Natural killer cell treated with Interleukin-12 subunit alpha and Interleukin-12 subunit beta and Interleukin-15 and Interleukin-18, amount 100 ng/mL, for 72 hours (primary cell): ENCODE results near the gene COG2. TPM values are rescaled to one million over a fixed set of nuclear protein-coding genes. Genes with fewer than 3 reads are reported as not detected.
A peak's percentile ranks its signal among the peaks of the same experiment; 100 is the strongest.
"Not testable (repeated sequence)": the region's sequence is repeated elsewhere in the genome, so short reads cannot be mapped to it uniquely, and the experiment has no call there.

Source experiments
- ATAC-seq, 2 donors: fragments of 150-1000 bp; cut with Tn5 transposase in 1 of 2; sonication (Bioruptor Pico), chemical (Tn5 transposase) in 1 of 2; 2 replicates each; pipeline ENCODE4 v1.10.0; 2021
- DNase-seq: peaks from one replicate; pipeline ENCODE4 v3.0.0; 2022; ENCODE audit warnings: low spot score
- H3K27ac Mint-ChIP-seq, 2 donors: 1 replicate in 1 of 2; 2 replicates in 1 of 2; pipeline ENCODE4 v1.8.0; 2022; ENCODE audit warnings: mixed read lengths in 2 of 2, mild to moderate bottlenecking in 1 of 2, moderate library complexity in 1 of 2
- H3K27me3 Mint-ChIP-seq, 2 donors: 1 replicate in 1 of 2; 2 replicates in 1 of 2; pipeline ENCODE4 v1.8.0; 2022; ENCODE audit warnings: mixed read lengths in 2 of 2
- H3K36me3 Mint-ChIP-seq: one replicate; pipeline ENCODE4 v1.8.0; 2022; ENCODE audit warnings: mixed read lengths
- H3K4me1 Mint-ChIP-seq, 2 donors: 1 replicate in 1 of 2; 2 replicates in 1 of 2; pipeline ENCODE4 v1.8.0; 2022; ENCODE audit warnings: low read depth in 2 of 2, mixed read lengths in 2 of 2, mild to moderate bottlenecking in 1 of 2
- H3K4me3 Mint-ChIP-seq: one replicate; pipeline ENCODE4 v1.8.0; 2022; ENCODE audit warnings: mixed read lengths
- H3K9me3 Mint-ChIP-seq: 2 replicates; pipeline ENCODE4 v1.8.0; 2022; ENCODE audit warnings: mixed read lengths
- total RNA-seq, 2 donors: library from RNA; stranded (reverse); gene quantifications; one replicate each; pipeline ENCODE4 v1.2.3, GENCODE V29; 2022

The COG2 gene
- total RNA-seq, 2 donors from 2014 or later = 21.8 to 36.1 TPM

- Mint-ChIP-seq H3K9me3 (no peaks in the 10 kb centered on the region), H3K36me3 (no peaks in the 10 kb centered on the region), H3K4me1 (peaks cover 0 to 6% of the 10 kb centered on the region in 2 donors), H3K27me3 (peaks cover 0 to 6% of the 10 kb centered on the region in 2 donors), H3K27ac (no peak overlapping the region), H3K4me3 (no peak overlapping the region)
- DNase-seq (no peak), ATAC-seq (no peak)
Observed at GRCh38 chr1:230713138-230713537, 70.9 kb downstream of the COG2 start.

DNA sequence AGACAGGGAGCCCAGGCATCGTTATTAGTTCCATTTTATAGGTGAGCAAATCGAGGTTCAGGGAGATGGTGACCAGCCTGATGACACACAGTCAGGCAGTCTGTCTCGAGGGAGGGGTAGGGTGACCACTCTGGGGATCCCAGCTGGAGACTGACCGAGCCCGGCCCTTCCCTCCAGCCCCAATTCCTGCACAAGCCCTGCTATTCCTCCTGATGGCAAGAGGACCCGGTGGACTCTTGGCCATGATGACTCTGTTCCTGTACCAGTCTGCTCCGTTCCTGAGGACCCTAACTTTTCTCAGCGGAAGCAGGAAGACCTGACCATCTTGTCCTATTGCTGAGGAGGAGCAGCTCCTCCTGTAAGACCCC lies 71.2 kb downstream of the COG2 start:
- no peak for ATAC-seq

DNA sequence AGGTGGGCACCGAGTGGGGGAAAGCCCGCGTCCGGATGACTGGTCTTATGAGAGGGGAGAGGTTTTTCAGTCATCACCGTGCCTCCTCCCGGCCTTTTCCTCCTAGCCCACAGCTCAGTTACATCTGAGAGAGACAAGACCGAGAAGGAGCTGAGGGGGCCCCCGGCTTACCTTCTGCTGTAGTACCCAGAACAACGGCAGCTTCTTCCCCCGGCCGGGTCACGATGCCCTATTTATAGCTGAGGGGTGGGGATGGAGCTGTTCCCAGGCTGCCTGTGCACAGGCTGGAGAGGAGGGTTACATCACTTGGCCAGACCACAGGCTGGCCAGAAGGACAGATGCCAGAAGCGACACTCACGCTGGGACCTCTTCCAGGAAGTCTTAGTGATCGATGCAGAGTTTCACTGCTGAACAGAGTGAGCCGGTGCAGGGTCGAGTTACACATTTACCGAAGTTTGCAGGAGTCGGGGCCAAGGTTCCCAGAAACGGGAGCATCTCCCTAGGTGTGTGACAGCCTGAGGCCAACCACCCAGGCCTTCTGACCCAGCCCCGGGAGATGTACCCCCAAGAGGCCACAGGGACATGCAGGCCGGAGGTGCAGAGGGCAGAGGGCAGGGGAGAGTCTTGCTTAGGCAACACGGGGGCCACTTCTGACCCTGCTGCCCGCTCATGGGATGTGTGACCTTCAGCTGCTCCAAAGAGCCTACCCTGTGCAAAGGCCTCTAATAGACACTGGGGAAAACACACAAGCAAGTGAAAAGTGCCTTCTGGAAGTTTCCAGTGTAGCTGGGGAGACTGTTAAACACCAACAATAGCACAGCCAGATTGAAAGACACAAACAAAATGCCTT lies 71.9 kb downstream of the COG2 start, which contains the start of gene AGT:
TSS of gene AGT (minus strand) at position 208 of the 850 bp plus-strand sequence. CDS start 3,299 bp downstream, outside the sequence.
- DNase-seq (peak; percentile 22), ATAC-seq (no peak)
- Mint-ChIP-seq H3K4me1 (no peaks in the 10 kb centered on the region), H3K36me3 (no peaks in the 10 kb centered on the region), H3K27ac (no peak within 1 kb of the TSS), H3K4me3 (no peak within 1 kb of the TSS), H3K27me3 (peaks cover 0 to 10% of the 10 kb centered on the region in 2 donors), H3K9me3 (no peaks in the 10 kb centered on the region)

More for the DNA sequence above, 71.2 kb downstream of the COG2 start:
- Mint-ChIP-seq H3K9me3 (no peaks in the 10 kb centered on the region), H3K27me3 (peaks cover 0 to 10% of the 10 kb centered on the region in 2 donors), H3K4me3 (no peak overlapping the region), H3K27ac (no peak overlapping the region), H3K36me3 (no peaks in the 10 kb centered on the region), H3K4me1 (peaks cover 0 to 2% of the 10 kb centered on the region in 2 donors)
- DNase-seq = no peak

DNA sequence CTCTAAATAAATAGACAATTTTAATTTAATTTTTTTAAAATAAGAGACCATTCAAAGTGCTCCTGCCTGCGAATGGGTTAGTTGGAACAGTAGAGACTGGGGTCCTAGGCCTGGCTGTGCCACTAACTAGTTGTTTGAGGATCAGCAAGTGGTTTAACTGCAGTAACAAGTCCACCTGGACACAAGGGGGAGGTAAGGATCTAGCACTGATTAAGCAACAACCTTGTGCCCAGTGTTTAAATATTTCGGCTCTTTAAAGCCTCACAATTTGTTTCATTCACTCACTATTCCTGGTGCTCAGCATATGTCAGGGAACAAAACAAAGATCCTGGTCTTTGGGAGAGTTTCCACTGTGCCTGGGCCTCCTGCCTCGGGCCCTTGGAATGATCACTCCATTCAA lies 73.2 kb downstream of the COG2 start:
- ATAC-seq (no peak), DNase-seq (peak; percentile 29)
- Mint-ChIP-seq H3K36me3 (no peaks in the 10 kb centered on the region), H3K4me1 (no peaks in the 10 kb centered on the region), H3K9me3 (no peaks in the 10 kb centered on the region), H3K27ac (no peak overlapping the region), H3K4me3 (no peak overlapping the region), H3K27me3 (peaks cover 0 to 11% of the 10 kb centered on the region in 2 donors)

- H3K36me3 Mint-ChIP-seq, H3K4me3 Mint-ChIP-seq, ATAC-seq, DNase-seq, H3K27ac Mint-ChIP-seq, H3K9me3 Mint-ChIP-seq, H3K4me1 Mint-ChIP-seq: not testable (repeated sequence)
- peaks cover 0 to 14% of the 10 kb centered on the region in 2 donors for H3K27me3 Mint-ChIP-seq
Observed at GRCh38 chr1:230716453-230716852, 74.2 kb downstream of the COG2 start.

- no peaks in the 10 kb centered on the region for H3K9me3 Mint-ChIP-seq
- H3K36me3 Mint-ChIP-seq = no peaks in the 10 kb centered on the region
- H3K4me1 Mint-ChIP-seq = no peaks in the 10 kb centered on the region
- ATAC-seq (no peak), DNase-seq (peak; percentile 12)
- no peak overlapping the region for H3K4me3 Mint-ChIP-seq
- peaks cover 0 to 14% of the 10 kb centered on the region in 2 donors for H3K27me3 Mint-ChIP-seq
- no peak overlapping the region for H3K27ac Mint-ChIP-seq
Observed at GRCh38 chr1:230717251-230717650, 75.0 kb downstream of the COG2 start.

DNA sequence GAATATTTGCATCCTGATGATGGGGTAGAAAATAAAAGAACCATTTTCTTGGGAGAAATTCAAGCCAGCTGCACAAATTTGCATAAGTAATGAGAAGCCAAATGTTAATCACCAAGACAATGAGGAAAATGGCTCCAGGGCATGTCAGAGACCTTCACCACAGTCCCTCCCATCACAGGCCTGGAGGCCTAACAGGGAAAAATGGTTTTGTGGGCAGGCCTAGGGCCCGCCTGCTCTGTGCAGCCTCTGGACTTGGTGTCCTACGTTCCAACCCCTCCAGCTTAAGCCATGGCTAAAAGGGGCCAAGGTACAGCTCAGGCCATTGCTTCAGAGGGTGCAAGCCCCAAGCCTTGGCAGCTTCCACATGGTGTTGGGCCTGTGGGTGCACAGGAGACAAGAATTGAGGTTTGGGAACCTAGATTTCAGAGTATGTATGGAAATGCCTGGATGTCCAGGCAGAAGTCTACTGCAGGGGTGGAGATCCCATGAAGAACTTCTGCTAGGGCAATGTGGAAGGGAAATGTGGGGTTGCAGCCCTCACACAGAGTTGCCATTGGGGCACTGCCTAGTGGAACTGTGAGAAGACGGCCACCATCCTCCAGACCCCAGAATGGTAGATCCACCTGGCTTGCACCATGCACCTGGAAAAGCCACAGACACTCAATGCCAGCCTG lies 79.7 kb downstream of the COG2 start:
- not testable (repeated sequence) for H3K27ac Mint-ChIP-seq, H3K4me1 Mint-ChIP-seq, H3K9me3 Mint-ChIP-seq, H3K4me3 Mint-ChIP-seq, ATAC-seq, H3K36me3 Mint-ChIP-seq
- peaks cover 11 to 15% of the 10 kb centered on the region in 2 donors for H3K27me3 Mint-ChIP-seq
- peak; percentile 45 for DNase-seq

- DNase-seq (peak; percentile 22), ATAC-seq (no peak)
- Mint-ChIP-seq H3K4me3 (no peak overlapping the region), H3K9me3 (no peaks in the 10 kb centered on the region), H3K27ac (no peak overlapping the region), H3K27me3 (peaks cover 17 to 29% of the 10 kb centered on the region in 2 donors), H3K36me3 (no peaks in the 10 kb centered on the region), H3K4me1 (no peaks in the 10 kb centered on the region)
Observed at GRCh38 chr1:230725256-230726012, 83.2 kb downstream of the COG2 start.

DNA sequence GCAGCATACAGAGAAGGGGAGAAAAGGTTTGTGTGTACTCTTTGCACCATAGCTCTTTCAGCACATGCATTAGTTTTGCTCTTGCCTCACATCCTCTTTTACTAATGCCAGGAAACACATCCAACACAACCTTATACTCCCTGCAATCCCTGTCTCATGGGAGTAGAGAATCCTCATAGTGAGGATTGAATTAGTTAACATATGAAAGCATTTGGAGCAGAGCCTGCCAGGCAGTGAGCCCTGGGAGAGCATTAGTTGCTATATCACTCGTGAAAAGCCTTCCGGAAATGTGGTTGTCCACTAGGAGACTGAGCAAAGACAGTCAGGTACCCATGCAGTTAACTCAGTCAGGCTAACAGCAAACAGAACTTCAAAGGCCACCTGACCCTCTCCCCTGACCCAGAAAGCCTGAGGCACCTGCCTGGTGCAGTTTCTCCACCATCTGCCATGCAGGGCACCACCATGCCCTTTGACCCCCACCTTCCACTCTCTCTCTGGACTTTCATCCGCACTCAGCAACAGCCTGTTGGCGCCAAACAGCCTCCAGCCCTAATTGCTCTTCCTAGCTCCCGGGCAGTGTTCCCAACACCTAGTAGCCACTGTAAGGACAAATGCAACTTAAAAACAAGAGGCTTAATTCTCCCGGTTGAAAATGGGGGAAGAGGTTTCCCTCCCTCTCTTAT lies 86.6 kb downstream of the COG2 start:
- Mint-ChIP-seq H3K9me3 (no peaks in the 10 kb centered on the region), H3K27ac (no peak overlapping the region), H3K4me1 (no peaks in the 10 kb centered on the region), H3K27me3 (peaks cover 17 to 29% of the 10 kb centered on the region in 2 donors), H3K4me3 (no peak overlapping the region), H3K36me3 (no peaks in the 10 kb centered on the region)
- DNase-seq (peak; percentile 25), ATAC-seq (no peak)

DNA sequence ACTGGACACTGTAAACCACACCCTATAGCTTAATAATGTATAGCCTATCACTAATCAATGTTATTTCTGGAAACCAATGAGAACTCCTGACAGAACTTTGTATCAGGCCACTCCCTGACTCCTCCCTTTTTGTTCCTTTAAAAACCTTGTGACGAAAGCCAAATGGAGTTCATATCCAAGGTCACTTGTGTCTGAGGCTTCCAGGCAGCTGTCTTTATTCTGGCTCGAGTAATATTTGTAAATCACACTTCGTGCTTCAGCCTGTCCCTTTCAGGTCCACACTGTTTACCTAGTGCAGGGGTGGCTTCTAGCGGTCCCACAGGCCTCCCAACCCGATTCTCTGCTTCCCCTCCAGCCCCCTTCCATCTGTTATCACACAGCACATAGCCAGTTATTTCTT lies 88.7 kb downstream of the COG2 start:
- Mint-ChIP-seq H3K4me1 (no peaks in the 10 kb centered on the region), H3K36me3 (no peaks in the 10 kb centered on the region), H3K27me3 (peaks cover 19 to 34% of the 10 kb centered on the region in 2 donors), H3K9me3 (no peaks in the 10 kb centered on the region), H3K27ac (no peak overlapping the region), H3K4me3 (no peak overlapping the region)
- ATAC-seq (peak in 1 of 2 donors; percentile 15), DNase-seq (no peak)

- Mint-ChIP-seq H3K9me3 (no peaks in the 10 kb centered on the region), H3K4me3 (no peak overlapping the region), H3K36me3 (no peaks in the 10 kb centered on the region), H3K27ac (no peak overlapping the region), H3K27me3 (peaks cover 25 to 30% of the 10 kb centered on the region in 2 donors), H3K4me1 (no peaks in the 10 kb centered on the region)
- ATAC-seq (no peak), DNase-seq (no peak)
Observed at GRCh38 chr1:230735447-230735846, 93.2 kb downstream of the COG2 start.

DNA sequence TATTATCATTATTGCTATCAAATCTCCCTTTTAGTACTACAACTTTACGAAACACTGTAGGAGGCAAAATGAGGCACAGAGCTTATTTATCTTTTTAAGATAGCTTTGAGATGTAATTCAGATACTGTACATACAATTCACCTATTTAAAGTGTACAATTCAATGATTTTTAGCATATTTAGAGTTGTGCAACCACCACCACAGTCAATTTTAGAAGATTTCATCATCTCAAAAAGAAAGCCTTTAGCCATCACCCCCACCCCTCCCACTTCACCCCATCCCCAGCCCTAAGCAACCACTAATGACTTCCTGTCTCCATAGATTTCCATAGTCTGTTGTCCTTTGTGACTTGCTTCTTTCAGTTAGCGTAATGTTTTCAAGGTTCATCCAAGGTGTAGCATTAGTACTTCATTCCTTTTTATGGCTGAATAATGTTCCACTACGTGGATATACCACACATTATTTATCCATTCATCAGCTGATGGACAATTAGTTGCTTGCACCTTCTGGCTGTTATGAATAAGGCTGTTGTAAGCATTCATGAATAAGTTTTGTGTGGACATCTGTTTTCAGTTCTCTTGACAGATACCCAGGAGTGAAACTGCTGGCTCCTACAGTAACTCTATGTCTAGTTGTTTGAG lies 95.5 kb downstream of the COG2 start:
- H3K36me3 Mint-ChIP-seq = no peaks in the 10 kb centered on the region
- H3K9me3 Mint-ChIP-seq = no peaks in the 10 kb centered on the region
- no peak for DNase-seq
- no peaks in the 10 kb centered on the region for H3K4me1 Mint-ChIP-seq
- no peak for ATAC-seq
- H3K4me3 Mint-ChIP-seq = no peak overlapping the region
- H3K27ac Mint-ChIP-seq = no peak overlapping the region
- H3K27me3 Mint-ChIP-seq = peaks cover 29 to 42% of the 10 kb centered on the region in 2 donors
